ENCODE measurements around the gene CACNA1C.

CACNA1C gene

GRCh38 chr12:2194060-2194459 is 141.3 kb downstream of the CACNA1C start:
- no peak for TF ChIP-seq CTCF (IDR thresholded peaks at IDR 0.05; ENCODE audit: low read depth, low read length)
- H3K4me1 ChIP-seq, result no peaks in the 10 kb centered on the region
- peaks cover 12% of the 10 kb centered on the region for H3K27me3 ChIP-seq
- no peak for DNase-seq
- no peak overlapping the region for H3K4me3 ChIP-seq (ENCODE audit: low read depth, low read length)
- H3K36me3 ChIP-seq, result no peaks in the 10 kb centered on the region
- H3K9me3 ChIP-seq, result no peaks in the 10 kb centered on the region

- no peak for TF ChIP-seq CTCF (IDR thresholded peaks at IDR 0.05; ENCODE audit: low read depth, low read length)
- Histone ChIP-seq H3K36me3 (no peaks in the 10 kb centered on the region), H3K27me3 (peaks cover 12% of the 10 kb centered on the region), H3K4me1 (no peaks in the 10 kb centered on the region), H3K4me3 (ENCODE audit: low read depth, low read length) (no peak overlapping the region), H3K9me3 (no peaks in the 10 kb centered on the region)
- no peak for DNase-seq
Measured at GRCh38 chr12:2194571-2194970, 141.8 kb downstream of the CACNA1C start.

GRCh38 chr12:2195085-2195484 is 142.3 kb downstream of the CACNA1C start:
- Histone ChIP-seq H3K36me3 (no peaks in the 10 kb centered on the region), H3K4me3 (ENCODE audit: low read depth, low read length) (no peak overlapping the region), H3K4me1 (no peaks in the 10 kb centered on the region)

GRCh38 chr12:2198005-2198501 is 145.3 kb downstream of the CACNA1C start:
- no peak overlapping the region for H3K4me3 ChIP-seq (ENCODE audit: low read depth, low read length)
- H3K4me1 ChIP-seq, result no peaks in the 10 kb centered on the region
- no peak for DNase-seq
- no peaks in the 10 kb centered on the region for H3K36me3 ChIP-seq
- no peak for TF ChIP-seq CTCF (IDR thresholded peaks at IDR 0.05; ENCODE audit: low read depth, low read length)
- H3K27me3 ChIP-seq, result peaks cover 12% of the 10 kb centered on the region
- no peaks in the 10 kb centered on the region for H3K9me3 ChIP-seq

More at GRCh38 chr12:2195085-2195484, 142.3 kb downstream of the CACNA1C start:
- no peak for TF ChIP-seq CTCF (IDR thresholded peaks at IDR 0.05; ENCODE audit: low read depth, low read length)
- peaks cover 12% of the 10 kb centered on the region for H3K27me3 ChIP-seq
- no peak for DNase-seq
- no peaks in the 10 kb centered on the region for H3K9me3 ChIP-seq

- DNase-seq, result no peak
- Histone ChIP-seq H3K36me3 (no peaks in the 10 kb centered on the region), H3K4me3 (ENCODE audit: low read depth, low read length) (no peak overlapping the region), H3K27me3 (peaks cover 12% of the 10 kb centered on the region), H3K9me3 (no peaks in the 10 kb centered on the region), H3K4me1 (no peaks in the 10 kb centered on the region)
- no peak for TF ChIP-seq CTCF (IDR thresholded peaks at IDR 0.05; ENCODE audit: low read depth, low read length)
Measured at GRCh38 chr12:2198542-2198941, 145.8 kb downstream of the CACNA1C start.

GRCh38 chr12:2205996-2206395 is 153.2 kb downstream of the CACNA1C start:
- H3K36me3 ChIP-seq, result no peaks in the 10 kb centered on the region
- H3K27me3 ChIP-seq, result peaks cover 2% of the 10 kb centered on the region; the same call in 1 of the 2 replicates
- TF ChIP-seq CTCF (IDR thresholded peaks at IDR 0.05; ENCODE audit: low read depth, low read length), result no peak
- H3K9me3 ChIP-seq, result no peaks in the 10 kb centered on the region
- no peak overlapping the region for H3K4me3 ChIP-seq (ENCODE audit: low read depth, low read length)
- no peaks in the 10 kb centered on the region for H3K4me1 ChIP-seq
- no peak for DNase-seq
